ENCODE data around the gene ARV1.

GRCh38 chr1:231011360-231011759 lies 32.5 kb downstream of the ARV1 start:
- TF ChIP-seq CTCF (IDR thresholded peaks at IDR 0.05; ENCODE audit: low read depth, low read length) (no peak), POLR2A (IDR thresholded peaks at IDR 0.05; ENCODE audit: extremely low read depth, insufficient read length) (no peak)
